IMR-90 (cell line): ENCODE measurements around the gene GJD2. TPM values are rescaled to one million over a fixed set of nuclear protein-coding genes. Genes with fewer than 3 reads are reported as not detected.

Experiments
- ATAC-seq: fragments of 200-7000 bp; cut with Tn5 transposase; 2 replicates; pipeline ENCODE4 v1.9.1; 2020; ENCODE audit warnings: low read depth, mild to moderate bottlenecking, moderate library complexity
- BruUV-seq: library from RNA; stranded (reverse); fragments of 400-500 nt; replicated peaks from 2 replicates; lab custom pipeline; 2021; lab: Mats Ljungman, UMichigan
- CTCF ChIA-PET: fragments of 300-600 bp; formaldehyde crosslinking; extraction: SDS; loops from one replicate; lab custom pipeline; 2021; ENCODE audit warnings: antibody characterized with exemption; lab: Yijun Ruan, JAX
- POLR2A ChIA-PET: fragments of 300-600 bp; sonication (Branson Sonifier 250); formaldehyde crosslinking; loops from one replicate; lab custom pipeline; 2022; ENCODE audit warnings: antibody characterized with exemption; ENCODE audit not compliant: unreplicated experiment; lab: Charles Lee
- DNase-seq: peaks from one replicate; pipeline ENCODE4 v3.0.0; 2013
- H2AFZ ChIP-seq: replicated peaks from 2 replicates; pipeline ENCODE3; 2013; ENCODE audit warnings: low read length, mild to moderate bottlenecking; ENCODE audit not compliant: poor library complexity
- H2AK5ac ChIP-seq: 2 replicates; pipeline ENCODE4 v1.6.1; 2013; ENCODE audit warnings: low read depth, low read length, inconsistent platforms
- H2AK9ac ChIP-seq: replicated peaks from 2 replicates; pipeline ENCODE3; 2013; ENCODE audit warnings: mild to moderate bottlenecking, low read depth, low read length, moderate library complexity; ENCODE audit not compliant: poor library complexity
- H2BK120ac ChIP-seq: 2 replicates; pipeline ENCODE4 v1.6.1; 2013; ENCODE audit warnings: low read depth, low read length, inconsistent platforms
- H2BK15ac ChIP-seq: 3 replicates; pipeline ENCODE4 v1.6.1; 2013; ENCODE audit warnings: low read depth, low read length, inconsistent platforms
- H2BK20ac ChIP-seq: 2 replicates; pipeline ENCODE4 v1.6.1; 2013; ENCODE audit warnings: low read depth, mild to moderate bottlenecking, inconsistent platforms, low read length, moderate library complexity
- H2BK5ac ChIP-seq: 2 replicates; pipeline ENCODE4 v1.6.1; 2013; ENCODE audit warnings: mild to moderate bottlenecking, low read depth, low read length, inconsistent platforms; ENCODE audit not compliant: poor library complexity, severe bottlenecking
- H3K14ac ChIP-seq: replicated peaks from 2 replicates; pipeline ENCODE4 v1.6.1; 2013; ENCODE audit warnings: low read depth, low read length, inconsistent platforms
- H3K18ac ChIP-seq: 2 replicates; pipeline ENCODE4 v1.6.1; 2013; ENCODE audit warnings: low read depth, low read length, control low read depth
- H3K23ac ChIP-seq: 2 replicates; pipeline ENCODE4 v1.6.1; 2013; ENCODE audit warnings: low read depth, low read length, inconsistent platforms
- H3K27ac ChIP-seq: 2 replicates; pipeline ENCODE4 v1.5.1; 2013; ENCODE audit warnings: mild to moderate bottlenecking, control low read depth, low read length; ENCODE audit not compliant: insufficient read depth
- H3K27me3 ChIP-seq: 2 replicates; pipeline ENCODE4 v1.6.1; 2013; ENCODE audit warnings: low read length; ENCODE audit not compliant: control insufficient read depth, insufficient read depth
- H3K36me3 ChIP-seq: 2 replicates; pipeline ENCODE4 v1.6.1; 2013; ENCODE audit warnings: low read length, mixed read lengths; ENCODE audit not compliant: control insufficient read depth, insufficient read depth
- H3K4ac ChIP-seq: 2 replicates; pipeline ENCODE4 v1.6.1; 2013; ENCODE audit warnings: low read depth, low read length, inconsistent platforms
- H3K4me1 ChIP-seq: 2 replicates; pipeline ENCODE4 v1.6.1; 2013; ENCODE audit warnings: low read length, mixed read lengths; ENCODE audit not compliant: control insufficient read depth, insufficient read depth
- H3K4me2 ChIP-seq: 2 replicates; pipeline ENCODE4 v1.6.1; 2013; ENCODE audit warnings: low read depth, mild to moderate bottlenecking, control low read depth, low read length, moderate library complexity
- H3K4me3 ChIP-seq: 2 replicates; pipeline ENCODE4 v1.5.1; 2013; ENCODE audit warnings: low read depth, mild to moderate bottlenecking, control low read depth, low read length, moderate library complexity; ENCODE audit not compliant: insufficient read depth
- H3K56ac ChIP-seq: 2 replicates; pipeline ENCODE4 v1.6.1; 2013; ENCODE audit warnings: low read length, inconsistent platforms; ENCODE audit not compliant: insufficient read depth; ENCODE audit errors: extremely low read depth
- H3K79me1 ChIP-seq, 2 experiments: 2 replicates each; pipeline ENCODE4 v1.6.1; 2013; ENCODE audit warnings: low read length in 2 of 2, inconsistent platforms in 1 of 2, low read depth in 1 of 2
- H3K9ac ChIP-seq: 2 replicates; pipeline ENCODE4 v1.6.1; 2013; ENCODE audit warnings: low read depth, low read length, control low read depth
- H3K9me1 ChIP-seq: 2 replicates; pipeline ENCODE4 v1.6.1; 2013; ENCODE audit warnings: low read length, inconsistent platforms; ENCODE audit not compliant: insufficient read depth
- H3K9me3 ChIP-seq: 2 replicates; pipeline ENCODE4 v1.6.1; 2013; ENCODE audit warnings: low read length; ENCODE audit not compliant: control insufficient read depth, insufficient read depth
- H4K20me1 ChIP-seq: 2 replicates; pipeline ENCODE4 v1.6.1; 2013; ENCODE audit warnings: low read length, inconsistent platforms; ENCODE audit not compliant: insufficient read depth
- H4K5ac ChIP-seq: 2 replicates; pipeline ENCODE4 v1.6.1; 2013; ENCODE audit warnings: mild to moderate bottlenecking, low read depth, low read length, control low read depth
- H4K8ac ChIP-seq, 2 experiments: 2 replicates each; pipeline ENCODE4 v1.6.1; 2013; ENCODE audit warnings: low read depth in 2 of 2, low read length in 2 of 2, control low read depth in 1 of 2, inconsistent platforms in 1 of 2
- H4K91ac ChIP-seq: 2 replicates; pipeline ENCODE4 v1.6.1; 2013; ENCODE audit warnings: low read depth, low read length, inconsistent platforms; ENCODE audit not compliant: insufficient read depth
- BHLHE40 ChIP-seq: fragments of 150-350 bp; IDR thresholded peaks from 2 replicates; pipeline ENCODE4 v1.6.1; 2016; ENCODE audit warnings: mild to moderate bottlenecking, low read depth, low read length
- CEBPB ChIP-seq: IDR thresholded peaks from 2 replicates; pipeline ENCODE4 v1.6.1; 2012; ENCODE audit warnings: low read depth, low read length, improper control_type of control experiment
- CHD1 ChIP-seq: IDR thresholded peaks from 2 replicates; pipeline ENCODE4 v1.6.1; 2012; ENCODE audit warnings: low read depth, low read length, improper control_type of control experiment
- FOS ChIP-seq: fragments of 150-350 bp; IDR thresholded peaks from 2 replicates; pipeline ENCODE4 v1.6.1; 2016; ENCODE audit warnings: low read depth, low read length
- MAFK ChIP-seq: IDR thresholded peaks from 2 replicates; pipeline ENCODE4 v1.6.1; 2012; ENCODE audit warnings: low read depth, low read length, improper control_type of control experiment
- MAZ ChIP-seq: IDR thresholded peaks from 2 replicates; pipeline ENCODE4 v1.6.1; 2012; ENCODE audit warnings: low read depth, mild to moderate bottlenecking, low read length, improper control_type of control experiment, moderate library complexity, borderline replicate concordance
- MXI1 ChIP-seq: IDR thresholded peaks from 2 replicates; pipeline ENCODE4 v1.6.1; 2012; ENCODE audit warnings: low read depth, mild to moderate bottlenecking, low read length, moderate library complexity, borderline replicate concordance
- NFE2L2 ChIP-seq: fragments of 150-350 bp; IDR thresholded peaks from 2 replicates; pipeline ENCODE4 v1.6.1; 2016; ENCODE audit warnings: low read depth, mild to moderate bottlenecking, low read length
- POLR2A ChIP-seq: IDR thresholded peaks from 2 replicates; pipeline ENCODE4 v1.6.1; 2012; ENCODE audit warnings: mild to moderate bottlenecking, low read depth, low read length
- RAD21 ChIP-seq: IDR thresholded peaks from 2 replicates; pipeline ENCODE4 v1.6.1; 2012; ENCODE audit warnings: low read length, improper control_type of control experiment
- RCOR1 ChIP-seq: IDR thresholded peaks from 2 replicates; pipeline ENCODE4 v1.6.1; 2012; ENCODE audit warnings: mild to moderate bottlenecking, low read length, improper control_type of control experiment; ENCODE audit not compliant: insufficient replicate concordance
- RFX5 ChIP-seq: IDR thresholded peaks from 2 replicates; pipeline ENCODE4 v1.8.0; 2012; ENCODE audit warnings: low read depth, mild to moderate bottlenecking, low read length, moderate library complexity
- SMC3 ChIP-seq: fragments of 150-350 bp; IDR thresholded peaks from 2 replicates; pipeline ENCODE4 v1.6.1; 2016; ENCODE audit warnings: low read depth, mild to moderate bottlenecking, antibody characterized with exemption, low read length, moderate library complexity
- USF2 ChIP-seq: fragments of 150-350 bp; IDR thresholded peaks from 2 replicates; pipeline ENCODE4 v1.6.1; 2017; ENCODE audit warnings: mild to moderate bottlenecking, antibody characterized with exemption, low read length, low read depth
- WGBS, 2 experiments: methylation state at CpG; one replicate each; pipeline versions ENCODE4 v1.1.5 to v1.1.7; 2013; ENCODE audit warnings: missing lambda C conversion rate in 2 of 2; ENCODE audit not compliant: insufficient read length in 1 of 2; ENCODE audit errors: extremely low coverage in 2 of 2; 5-methylcytosine and 5-hydroxymethylcytosine counted together
- dilution Hi-C: fragments of 300-500 bp; cut with HindIII; formaldehyde crosslinking; loops from one replicate; pipeline ENCODE4 v1.14.3; 2018; ENCODE audit warnings: low sequenced_read_pairs; ENCODE audit not compliant: unreplicated experiment
- in situ Hi-C: fragments of 300-500 bp; cut with MboI; formaldehyde crosslinking; loops from 3 replicates; pipeline ENCODE4 v1.14.3; 2019; ENCODE audit warnings: low sequenced_read_pairs, inconsistent platforms, mixed read lengths
- intact Hi-C: fragments of 100-400 bp; cut with micrococcal nuclease; formaldehyde crosslinking; loops from 2 replicates; pipeline ENCODE4 v1.10.0; 2022
- polyA plus RNA-seq, 3 experiments: library from polyadenylated mRNA; depleted of rRNA; stranded (reverse); fragments of >200 nt; gene quantifications; 2 replicates each; pipeline ENCODE4 v1.2.3, GENCODE V29; 2012; ENCODE audit warnings: low replicate concordance in 1 of 3
- total RNA-seq: library from RNA; depleted of rRNA; stranded (reverse); fragments of >200 nt; gene quantifications from 2 replicates; pipeline ENCODE4 v1.2.3, GENCODE V29; 2012
- TF ChIP-seq, protein P1 (sequence below): fragments of 150-350 bp; IDR thresholded peaks from 2 replicates; pipeline ENCODE4 v1.6.1; 2016; ENCODE audit warnings: low read depth, mild to moderate bottlenecking, low read length, moderate library complexity, borderline replicate concordance
- TF ChIP-seq, protein P2 (sequence below): conservative IDR thresholded peaks from 2 replicates; pipeline ENCODE4 v1.5.1; 2012; ENCODE audit warnings: mild to moderate bottlenecking, low read depth, low read length, improper control_type of control experiment

The GJD2 gene
- total and polyA plus RNA-seq, 2 of the 4 experiments (the other 2 are of a cell fraction) = not detected

- no peak overlapping the region for H2AFZ ChIP-seq
- intact Hi-C loops = no loop called here
- H2BK15ac ChIP-seq = no peak overlapping the region
- no peak overlapping the region for H2AK5ac ChIP-seq
- H3K14ac ChIP-seq = no peak overlapping the region
- DNase-seq = no peak
- no peak overlapping the region for H3K4me3 ChIP-seq
- H2BK5ac ChIP-seq = no peak overlapping the region
- H3K27ac ChIP-seq = no peak overlapping the region
- POLR2A ChIA-PET = no interaction called here
- TF ChIP-seq BHLHE40 = no peak
- no peak for TF ChIP-seq SMC3
- TF ChIP-seq RCOR1 = no peak
- no peak for TF ChIP-seq CHD1
- TF ChIP-seq FOS = no peak
- no peak for TF ChIP-seq POLR2A
- TF ChIP-seq, protein P1, sequence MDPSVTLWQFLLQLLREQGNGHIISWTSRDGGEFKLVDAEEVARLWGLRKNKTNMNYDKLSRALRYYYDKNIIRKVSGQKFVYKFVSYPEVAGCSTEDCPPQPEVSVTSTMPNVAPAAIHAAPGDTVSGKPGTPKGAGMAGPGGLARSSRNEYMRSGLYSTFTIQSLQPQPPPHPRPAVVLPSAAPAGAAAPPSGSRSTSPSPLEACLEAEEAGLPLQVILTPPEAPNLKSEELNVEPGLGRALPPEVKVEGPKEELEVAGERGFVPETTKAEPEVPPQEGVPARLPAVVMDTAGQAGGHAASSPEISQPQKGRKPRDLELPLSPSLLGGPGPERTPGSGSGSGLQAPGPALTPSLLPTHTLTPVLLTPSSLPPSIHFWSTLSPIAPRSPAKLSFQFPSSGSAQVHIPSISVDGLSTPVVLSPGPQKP = no peak
- no peak for TF ChIP-seq RAD21
- no peak for TF ChIP-seq USF2
- no peak for TF ChIP-seq MAFK
- no peak for TF ChIP-seq CEBPB
- no peak for TF ChIP-seq NFE2L2
- TF ChIP-seq, protein P2, sequence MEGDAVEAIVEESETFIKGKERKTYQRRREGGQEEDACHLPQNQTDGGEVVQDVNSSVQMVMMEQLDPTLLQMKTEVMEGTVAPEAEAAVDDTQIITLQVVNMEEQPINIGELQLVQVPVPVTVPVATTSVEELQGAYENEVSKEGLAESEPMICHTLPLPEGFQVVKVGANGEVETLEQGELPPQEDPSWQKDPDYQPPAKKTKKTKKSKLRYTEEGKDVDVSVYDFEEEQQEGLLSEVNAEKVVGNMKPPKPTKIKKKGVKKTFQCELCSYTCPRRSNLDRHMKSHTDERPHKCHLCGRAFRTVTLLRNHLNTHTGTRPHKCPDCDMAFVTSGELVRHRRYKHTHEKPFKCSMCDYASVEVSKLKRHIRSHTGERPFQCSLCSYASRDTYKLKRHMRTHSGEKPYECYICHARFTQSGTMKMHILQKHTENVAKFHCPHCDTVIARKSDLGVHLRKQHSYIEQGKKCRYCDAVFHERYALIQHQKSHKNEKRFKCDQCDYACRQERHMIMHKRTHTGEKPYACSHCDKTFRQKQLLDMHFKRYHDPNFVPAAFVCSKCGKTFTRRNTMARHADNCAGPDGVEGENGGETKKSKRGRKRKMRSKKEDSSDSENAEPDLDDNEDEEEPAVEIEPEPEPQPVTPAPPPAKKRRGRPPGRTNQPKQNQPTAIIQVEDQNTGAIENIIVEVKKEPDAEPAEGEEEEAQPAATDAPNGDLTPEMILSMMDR = no peak
- no peak for TF ChIP-seq RFX5
- no peak for TF ChIP-seq MAZ
- TF ChIP-seq MXI1 = no peak
- ATAC-seq = no peak
- 80% methylated on average over 1 of the region's 2 CpGs; no CpG with 5 or more reads in 1 of the 2 experiments for WGBS, 2 experiments
- H2AK9ac ChIP-seq = no peak overlapping the region
- no peaks in the 10 kb centered on the region for H3K9me3 ChIP-seq
- dilution Hi-C loops = no loop called here
- no peaks in the 10 kb centered on the region for H3K79me1 ChIP-seq
- no peaks in the 10 kb centered on the region for H4K20me1 ChIP-seq
- H3K23ac ChIP-seq = no peak overlapping the region
- no peak overlapping the region for H3K56ac ChIP-seq
- H3K4me1 ChIP-seq = peaks cover 12% of the 10 kb centered on the region
- in situ Hi-C loops = no loop called here
- no peaks in the 10 kb centered on the region for H3K27me3 ChIP-seq
- no peak overlapping the region for H2BK20ac ChIP-seq
- H3K9ac ChIP-seq = no peak overlapping the region
- no peak overlapping the region for H4K5ac ChIP-seq
- no peaks in the 10 kb centered on the region for H3K36me3 ChIP-seq
- H3K4ac ChIP-seq = no peak overlapping the region
- CTCF ChIA-PET = no interaction called here
- H2BK120ac ChIP-seq = no peak overlapping the region
- no peaks in the 10 kb centered on the region; the same call in 1 of the 2 replicates for H3K9me1 ChIP-seq
- no peak overlapping the region for H4K91ac ChIP-seq
- H4K8ac ChIP-seq = no peak overlapping the region
- no peak overlapping the region for H3K4me2 ChIP-seq
- no TSS peak for BruUV-seq
- H3K18ac ChIP-seq = no peak overlapping the region
Measured at GRCh38 chr15:34804113-34804512, 49.3 kb upstream of the GJD2 start.
